IPS-18a (cell line): ENCODE measurements around the gene CLTCL1.

Experiments
- H3K27ac ChIP-seq: one replicate; pipeline ENCODE4 v1.5.1; 2013; ENCODE audit warnings: low read length
- H3K27me3 ChIP-seq: one replicate; pipeline ENCODE4 v1.6.1; 2013; ENCODE audit warnings: mild to moderate bottlenecking, low read length; ENCODE audit not compliant: control insufficient read depth, insufficient read depth
- H3K36me3 ChIP-seq: one replicate; pipeline ENCODE4 v1.6.1; 2013; ENCODE audit warnings: low read depth, low read length; ENCODE audit not compliant: control insufficient read depth
- H3K4me1 ChIP-seq: one replicate; pipeline ENCODE4 v1.6.1; 2013; ENCODE audit warnings: low read depth, low read length; ENCODE audit not compliant: control insufficient read depth
- H3K4me3 ChIP-seq: one replicate; pipeline ENCODE4 v1.5.1; 2013; ENCODE audit warnings: low read length
- H3K9ac ChIP-seq: one replicate; pipeline ENCODE4 v1.6.1; 2013; ENCODE audit warnings: mild to moderate bottlenecking, low read length, moderate library complexity
- H3K9me3 ChIP-seq: one replicate; pipeline ENCODE4 v1.6.1; 2013; ENCODE audit warnings: low read depth, low read length; ENCODE audit not compliant: control insufficient read depth

The CLTCL1 gene

DNA sequence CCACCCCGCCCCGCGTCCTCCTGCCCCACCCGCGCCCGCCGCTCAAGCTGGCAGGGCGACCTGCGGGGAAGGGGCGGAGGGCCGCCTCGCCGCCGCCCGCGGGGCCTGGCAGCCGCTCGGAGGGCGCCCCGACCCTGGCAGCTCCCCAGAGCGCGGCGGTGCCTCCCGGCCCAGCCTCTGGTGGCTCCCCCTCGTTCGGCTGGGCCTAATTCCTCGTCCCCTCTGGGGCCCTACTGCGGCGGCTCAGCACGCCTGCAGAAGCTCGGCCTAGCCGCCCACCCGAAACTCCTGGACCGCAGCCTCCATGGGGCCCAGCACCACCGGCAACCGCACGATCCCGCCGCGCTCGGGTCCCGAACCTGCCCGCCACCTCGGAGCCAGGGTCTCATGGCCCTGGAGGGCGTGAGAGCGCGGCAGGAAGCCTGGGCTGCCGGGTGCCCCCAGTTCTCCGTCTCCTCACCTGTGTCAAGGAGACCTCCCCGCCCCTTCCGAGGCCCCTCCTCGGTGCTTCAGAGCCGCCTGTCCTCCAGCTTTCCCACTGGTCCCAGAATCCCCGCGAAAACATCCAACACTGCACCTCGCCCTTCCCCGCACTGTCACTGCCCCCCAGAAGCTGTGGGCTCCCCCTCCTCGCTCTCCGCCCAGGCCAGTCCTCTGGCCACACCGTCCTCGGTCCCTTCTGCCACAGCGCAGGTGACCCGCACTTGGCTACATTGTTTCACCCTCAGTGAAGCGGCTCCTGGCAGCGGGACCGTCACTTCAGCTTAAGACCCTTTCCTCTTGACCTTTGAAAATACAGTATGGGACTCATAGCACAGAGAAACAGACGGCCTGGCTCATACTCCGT is 140.8 kb downstream of the CLTCL1 start:
- Histone ChIP-seq H3K27ac (no peak overlapping the region), H3K4me3 (no peak overlapping the region), H3K27me3 (peaks cover 80% of the 10 kb centered on the region), H3K36me3 (no peaks in the 10 kb centered on the region), H3K4me1 (peaks cover 3% of the 10 kb centered on the region), H3K9me3 (no peaks in the 10 kb centered on the region), H3K9ac (no peak overlapping the region)

GRCh38 chr22:19149991-19150390 is 141.5 kb downstream of the CLTCL1 start, which contains the start of gene GSC2:
Gene GSC2 (minus strand): TSS chr22:19150292. CDS start chr22:19150283, 9 bp downstream.
- no peaks in the 10 kb centered on the region for H3K36me3 ChIP-seq
- H3K27ac ChIP-seq: no peak within 1 kb of the TSS
- H3K4me3 ChIP-seq: peak within 1 kb of the TSS; percentile 31
- H3K9ac ChIP-seq: no peak within 1 kb of the TSS
- H3K4me1 ChIP-seq: peaks cover 3% of the 10 kb centered on the region
- no peaks in the 10 kb centered on the region for H3K9me3 ChIP-seq
- H3K27me3 ChIP-seq: peaks cover 87% of the 10 kb centered on the region

- Histone ChIP-seq H3K9me3 (no peaks in the 10 kb centered on the region), H3K9ac (no peak overlapping the region), H3K27me3 (peaks cover 87% of the 10 kb centered on the region), H3K27ac (no peak overlapping the region), H3K4me1 (peaks cover 3% of the 10 kb centered on the region), H3K4me3 (peak overlapping the region; percentile 31), H3K36me3 (no peaks in the 10 kb centered on the region)
Measured at GRCh38 chr22:19149047-19149883, 142.3 kb downstream of the CLTCL1 start.

- Histone ChIP-seq H3K9me3 (no peaks in the 10 kb centered on the region), H3K27me3 (peaks cover 83% of the 10 kb centered on the region), H3K36me3 (no peaks in the 10 kb centered on the region), H3K4me3 (peak overlapping the region; percentile 31), H3K4me1 (peaks cover 3% of the 10 kb centered on the region), H3K9ac (no peak overlapping the region), H3K27ac (no peak overlapping the region)
Measured at GRCh38 chr22:19148417-19149046, 143.0 kb downstream of the CLTCL1 start.

GRCh38 chr22:19147195-19147780 is 144.2 kb downstream of the CLTCL1 start:
- Histone ChIP-seq H3K27ac (no peak overlapping the region), H3K4me3 (no peak overlapping the region), H3K36me3 (peaks cover 4% of the 10 kb centered on the region), H3K9me3 (no peaks in the 10 kb centered on the region), H3K27me3 (peaks cover 70% of the 10 kb centered on the region), H3K4me1 (peaks cover 3% of the 10 kb centered on the region), H3K9ac (no peak overlapping the region)

DNA sequence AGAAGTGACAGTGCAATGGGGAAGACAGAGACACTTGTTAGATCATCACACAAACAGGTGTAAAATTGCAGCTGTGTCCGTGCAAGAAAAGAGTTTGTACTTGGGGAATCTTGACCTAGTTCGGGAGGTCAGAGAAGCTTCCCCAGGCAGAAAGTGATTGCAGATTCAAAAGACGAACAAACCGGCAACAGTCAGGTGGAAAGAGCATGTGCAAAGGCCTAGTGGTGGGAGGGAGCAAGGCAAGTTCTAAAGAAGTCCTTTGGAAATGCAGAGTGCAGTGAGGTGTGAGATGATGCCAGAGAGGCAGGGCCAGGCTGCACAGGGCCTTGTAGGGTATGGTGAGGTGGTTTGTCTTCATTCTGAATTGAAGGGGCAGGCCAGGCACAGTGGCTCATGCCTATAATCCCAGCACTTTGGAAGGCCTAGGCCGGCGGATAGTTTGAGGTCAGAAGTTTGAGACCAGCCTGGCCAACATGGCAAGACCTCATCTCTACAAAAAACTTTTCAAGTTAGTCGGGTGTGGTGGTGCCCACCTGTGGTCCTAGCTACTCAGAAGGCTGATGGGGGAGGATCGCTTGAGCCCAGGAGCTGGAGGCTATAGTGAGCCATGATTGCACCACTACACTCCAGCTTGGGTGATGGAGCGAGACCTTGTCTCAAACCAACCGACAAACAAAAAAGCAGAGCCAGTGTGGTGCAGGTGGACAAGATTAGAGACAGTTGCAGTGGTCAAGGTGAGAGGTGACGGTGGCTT is 145.1 kb downstream of the CLTCL1 start:
- H3K9me3 ChIP-seq: no peaks in the 10 kb centered on the region
- peaks cover 10% of the 10 kb centered on the region for H3K36me3 ChIP-seq
- peaks cover 3% of the 10 kb centered on the region for H3K4me1 ChIP-seq
- H3K27me3 ChIP-seq: peaks cover 61% of the 10 kb centered on the region
- H3K4me3 ChIP-seq: no peak overlapping the region
- H3K27ac ChIP-seq: no peak overlapping the region
- no peak overlapping the region for H3K9ac ChIP-seq

- Histone ChIP-seq H3K36me3 (peaks cover 32% of the 10 kb centered on the region), H3K27me3 (peaks cover 40% of the 10 kb centered on the region), H3K9me3 (no peaks in the 10 kb centered on the region), H3K27ac (no peak overlapping the region), H3K4me3 (peak overlapping the region; percentile 83), H3K4me1 (peaks cover under 1% of the 10 kb centered on the region), H3K9ac (peak overlapping the region; percentile 65)
Measured at GRCh38 chr22:19143967-19144400, 147.5 kb downstream of the CLTCL1 start.

GRCh38 chr22:19143212-19143611 is 148.3 kb downstream of the CLTCL1 start:
- Histone ChIP-seq H3K4me3 (no peak overlapping the region), H3K36me3 (peaks cover 40% of the 10 kb centered on the region), H3K4me1 (no peaks in the 10 kb centered on the region), H3K27me3 (peaks cover 32% of the 10 kb centered on the region), H3K9me3 (no peaks in the 10 kb centered on the region), H3K27ac (no peak overlapping the region), H3K9ac (no peak overlapping the region)

DNA sequence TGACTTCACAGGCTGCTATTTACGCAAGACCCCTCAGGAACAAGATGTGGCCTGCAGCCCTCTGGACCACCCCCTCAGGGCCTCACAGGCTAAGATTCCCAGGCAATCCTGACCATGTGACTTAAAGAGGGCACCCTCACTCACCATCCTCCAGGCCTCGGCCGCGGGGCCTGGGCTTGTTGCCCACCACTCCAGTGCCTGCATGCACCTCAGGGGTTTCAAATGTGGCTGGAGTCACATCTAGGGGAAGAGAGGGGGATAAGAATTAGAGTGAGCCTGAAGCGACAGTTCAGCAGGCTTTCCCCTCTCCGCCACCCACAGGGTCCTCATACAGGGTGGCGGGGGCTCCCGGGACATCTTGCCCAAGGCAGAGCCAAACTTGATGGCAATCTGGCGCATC is 149.1 kb downstream of the CLTCL1 start:
- Histone ChIP-seq H3K27me3 (peaks cover 24% of the 10 kb centered on the region), H3K4me3 (no peak overlapping the region), H3K9ac (no peak overlapping the region), H3K4me1 (no peaks in the 10 kb centered on the region), H3K9me3 (no peaks in the 10 kb centered on the region), H3K27ac (no peak overlapping the region), H3K36me3 (peaks cover 47% of the 10 kb centered on the region)

GRCh38 chr22:19139974-19140373 is 151.5 kb downstream of the CLTCL1 start:
- Histone ChIP-seq H3K27ac (no peak overlapping the region), H3K36me3 (peaks cover 64% of the 10 kb centered on the region), H3K27me3 (peaks cover under 1% of the 10 kb centered on the region), H3K9me3 (no peaks in the 10 kb centered on the region), H3K4me3 (no peak overlapping the region), H3K4me1 (no peaks in the 10 kb centered on the region), H3K9ac (no peak overlapping the region)
